Activated T-helper 1 cell treated with anti-CD3 and anti-CD28 coated beads, Interleukin-12 subunit alpha, Interleukin-12 subunit beta, Interleukin-2, Interleukin-4 antibody, amounts not matched to agents 30 ng/mL and 10 ng/mL and 1 ng/mL, durations not matched to agents 14 hours and 24 hours and 36 hours (primary cell): ENCODE data around the gene ZYX. TPM values are rescaled to one million over a fixed set of nuclear protein-coding genes. Genes with fewer than 3 reads are reported as not detected.

Experiments used
- DNase-seq: peaks from one replicate; pipeline ENCODE4 v3.0.0; 2021; ENCODE audit warnings: low spot score
- H3K27ac Mint-ChIP-seq: one replicate; pipeline ENCODE4 v1.8.0; 2021; ENCODE audit warnings: mild to moderate bottlenecking, mixed read lengths
- H3K27me3 Mint-ChIP-seq: one replicate; pipeline ENCODE4 v1.8.0; 2022; ENCODE audit warnings: mild to moderate bottlenecking, moderate library complexity, mixed read lengths; ENCODE audit not compliant: insufficient read depth
- H3K36me3 Mint-ChIP-seq: one replicate; pipeline ENCODE4 v1.8.0; 2021; ENCODE audit warnings: low read depth, mixed read lengths
- H3K4me1 Mint-ChIP-seq: one replicate; pipeline ENCODE4 v1.8.0; 2021; ENCODE audit warnings: low read depth, mixed read lengths
- H3K4me3 Mint-ChIP-seq: one replicate; pipeline ENCODE4 v1.8.0; 2021; ENCODE audit warnings: mild to moderate bottlenecking, moderate library complexity, mixed read lengths
- H3K9me3 Mint-ChIP-seq: one replicate; pipeline ENCODE4 v1.8.0; 2021; ENCODE audit warnings: mixed read lengths
- intact Hi-C: fragments of 100-400 bp; cut with micrococcal nuclease; formaldehyde crosslinking; loops from one replicate; pipeline ENCODE4 v1.15.1; 2024
- total RNA-seq: library from RNA; stranded (reverse); gene quantifications from 2 replicates; pipeline ENCODE4 v1.2.3, GENCODE V29; 2022

The ZYX gene
- total RNA-seq, 1 donor from 2014 or later: 78.8 TPM

DNA sequence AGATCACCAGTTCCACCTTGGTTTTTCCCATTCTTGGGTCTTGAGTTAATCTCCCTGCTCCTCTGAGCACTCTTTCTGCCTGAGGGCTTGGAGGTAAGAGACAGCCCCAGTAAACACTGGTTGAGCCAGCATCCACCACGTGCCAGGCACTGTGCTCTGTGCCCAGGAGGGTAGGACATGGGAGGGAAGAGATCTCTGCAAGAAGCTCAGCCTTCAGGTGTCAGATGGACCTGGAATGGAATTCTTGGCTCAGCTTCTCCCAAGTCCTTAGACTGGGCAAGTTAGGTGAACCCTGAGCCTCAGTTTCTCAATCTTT is 2.5 kb downstream of the ZYX start:
- DNase-seq: no peak
- no peaks in the 10 kb centered on the region for H3K9me3 Mint-ChIP-seq
- H3K27ac Mint-ChIP-seq: no peak overlapping the region
- no peaks in the 10 kb centered on the region for H3K27me3 Mint-ChIP-seq
- no peak overlapping the region for H3K4me3 Mint-ChIP-seq
- intact Hi-C loops: loop anchor here (5.0 kb wide), 2 partner anchors 109 to 121 kb away; partner anchors contain the start of gene GSTK1
- H3K4me1 Mint-ChIP-seq: peaks cover 24% of the 10 kb centered on the region
- H3K36me3 Mint-ChIP-seq: no peaks in the 10 kb centered on the region

- peaks cover 3% of the 10 kb centered on the region for H3K36me3 Mint-ChIP-seq
- DNase-seq: no peak
- no peak overlapping the region for H3K27ac Mint-ChIP-seq
- H3K4me1 Mint-ChIP-seq: peaks cover 21% of the 10 kb centered on the region
- intact Hi-C loops: loop anchor here (5.0 kb wide), 2 partner anchors 108 to 122 kb away; partner anchors contain the start of gene GSTK1
- H3K27me3 Mint-ChIP-seq: no peaks in the 10 kb centered on the region
- no peaks in the 10 kb centered on the region for H3K9me3 Mint-ChIP-seq
- no peak overlapping the region for H3K4me3 Mint-ChIP-seq
Measured at GRCh38 chr7:143384148-143384547, 3.0 kb downstream of the ZYX start.

DNA sequence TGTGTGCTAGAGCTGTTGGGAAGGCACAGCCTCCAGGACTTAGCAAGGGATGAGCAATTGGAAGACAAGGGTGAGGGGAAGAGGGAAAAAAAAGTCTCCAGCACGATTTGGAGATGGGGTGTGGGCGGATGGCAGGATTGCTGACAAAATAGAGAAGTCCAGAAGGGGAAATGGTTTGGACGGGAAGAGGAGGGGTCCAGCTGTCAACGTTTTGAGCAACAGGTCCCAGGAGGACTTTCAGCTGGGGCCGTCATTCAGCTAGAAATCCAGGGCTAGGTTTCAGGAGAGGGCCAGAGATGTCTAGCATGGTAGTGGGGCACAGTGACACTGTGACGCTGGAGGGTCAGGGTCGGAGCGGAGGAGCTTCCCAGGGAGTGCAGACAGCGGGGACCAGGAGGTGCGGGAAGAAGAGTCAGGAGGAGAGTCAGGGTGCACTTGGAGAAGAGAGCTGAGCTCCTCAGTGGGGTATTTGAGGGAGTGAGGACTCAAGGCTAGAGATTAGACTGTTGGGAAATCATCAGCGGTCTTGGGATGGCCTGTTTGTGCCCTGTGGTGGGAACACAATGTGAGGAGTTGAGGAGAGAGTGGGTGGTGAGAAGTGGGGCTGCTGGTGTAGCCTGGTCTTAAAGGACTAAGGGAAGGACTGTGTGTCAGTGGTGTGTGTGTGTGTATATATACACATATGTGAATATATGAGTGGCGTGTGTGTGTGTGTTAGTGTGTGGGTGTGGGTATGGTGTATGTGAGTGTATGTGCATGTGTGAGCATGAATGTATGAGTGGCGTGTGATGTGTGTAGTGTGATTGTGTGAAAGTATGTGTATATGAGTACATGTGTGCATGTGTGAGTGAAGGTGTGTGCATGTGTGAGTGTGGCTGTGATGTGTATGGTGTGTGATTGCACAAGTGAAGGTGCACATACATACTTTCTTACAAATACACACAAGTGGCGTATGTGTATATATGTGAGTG is 3.8 kb downstream of the ZYX start:
- no peaks in the 10 kb centered on the region for H3K27me3 Mint-ChIP-seq
- H3K9me3 Mint-ChIP-seq: no peaks in the 10 kb centered on the region
- H3K27ac Mint-ChIP-seq: no peak overlapping the region
- no peak overlapping the region for H3K4me3 Mint-ChIP-seq
- intact Hi-C loops: loop anchor here (5.0 kb wide), 2 partner anchors 107 to 123 kb away; partner anchors contain the start of gene GSTK1
- no peak for DNase-seq
- peaks cover 10% of the 10 kb centered on the region for H3K36me3 Mint-ChIP-seq
- peaks cover 21% of the 10 kb centered on the region for H3K4me1 Mint-ChIP-seq

DNA sequence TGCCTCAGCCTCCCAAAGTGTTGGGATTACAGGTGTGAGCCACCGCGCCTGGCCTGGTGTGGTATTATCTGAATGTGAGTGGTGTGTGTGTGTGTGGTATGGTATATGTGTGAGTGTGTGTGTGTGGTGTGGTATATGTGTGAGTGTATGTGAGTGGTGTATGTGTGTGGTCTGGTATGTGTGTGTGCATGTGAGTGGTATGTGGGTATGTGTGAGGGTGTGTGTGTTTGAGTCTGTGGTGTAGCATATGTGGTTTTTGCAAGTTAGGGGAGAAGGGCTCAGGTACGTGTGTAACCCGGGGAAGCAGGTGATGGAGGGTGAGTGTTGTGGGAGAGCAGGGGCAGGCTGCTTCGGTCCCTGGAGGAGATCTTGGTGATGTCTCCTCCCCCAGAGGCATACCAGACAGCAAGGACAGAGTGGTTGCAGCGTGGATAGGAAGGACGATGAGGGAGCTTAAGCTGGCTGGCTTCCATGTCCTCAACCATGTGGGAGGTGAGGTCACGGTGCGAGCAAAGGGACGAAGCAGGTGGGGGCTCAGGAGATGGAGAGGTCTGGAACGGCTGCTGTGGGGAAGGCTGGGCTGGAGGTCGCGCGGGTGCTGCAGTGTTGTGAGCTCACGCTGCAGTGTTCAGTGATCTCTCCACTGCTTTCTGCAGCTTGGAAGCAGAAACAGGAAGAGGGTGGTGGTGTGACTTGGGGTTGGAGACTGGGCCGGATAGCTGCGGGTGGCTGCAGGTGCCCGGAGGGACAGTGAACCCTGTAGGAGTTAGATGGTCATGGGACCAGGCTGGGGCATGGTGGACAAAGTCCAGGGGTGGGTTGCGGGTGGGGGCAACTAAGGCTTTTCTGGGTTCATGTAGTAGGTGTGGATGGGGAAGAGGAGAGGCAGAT is 5.0 kb downstream of the ZYX start:
- peaks cover 20% of the 10 kb centered on the region for H3K4me1 Mint-ChIP-seq
- intact Hi-C loops: no loop called here
- H3K36me3 Mint-ChIP-seq: peaks cover 13% of the 10 kb centered on the region

GRCh38 chr7:143387156-143387975 is 6.2 kb downstream of the ZYX start:
- Mint-ChIP-seq H3K27me3 (no peaks in the 10 kb centered on the region), H3K27ac (no peak overlapping the region), H3K9me3 (no peaks in the 10 kb centered on the region), H3K4me3 (no peak overlapping the region), H3K36me3 (peaks cover 16% of the 10 kb centered on the region), H3K4me1 (peaks cover 19% of the 10 kb centered on the region)
- intact Hi-C loops: no loop called here
- no peak for DNase-seq

More for the DNA sequence above, 5.0 kb downstream of the ZYX start:
- no peaks in the 10 kb centered on the region for H3K9me3 Mint-ChIP-seq
- H3K27ac Mint-ChIP-seq: no peak overlapping the region
- no peaks in the 10 kb centered on the region for H3K27me3 Mint-ChIP-seq
- no peak overlapping the region for H3K4me3 Mint-ChIP-seq
- DNase-seq: peak; percentile 47

GRCh38 chr7:143388051-143388450 is 6.9 kb downstream of the ZYX start:
- H3K27me3 Mint-ChIP-seq: no peaks in the 10 kb centered on the region
- H3K4me3 Mint-ChIP-seq: no peak overlapping the region
- no peaks in the 10 kb centered on the region for H3K9me3 Mint-ChIP-seq
- no peak overlapping the region for H3K27ac Mint-ChIP-seq
- DNase-seq: no peak
- H3K36me3 Mint-ChIP-seq: peaks cover 19% of the 10 kb centered on the region
- H3K4me1 Mint-ChIP-seq: peaks cover 12% of the 10 kb centered on the region
- intact Hi-C loops: no loop called here

DNA sequence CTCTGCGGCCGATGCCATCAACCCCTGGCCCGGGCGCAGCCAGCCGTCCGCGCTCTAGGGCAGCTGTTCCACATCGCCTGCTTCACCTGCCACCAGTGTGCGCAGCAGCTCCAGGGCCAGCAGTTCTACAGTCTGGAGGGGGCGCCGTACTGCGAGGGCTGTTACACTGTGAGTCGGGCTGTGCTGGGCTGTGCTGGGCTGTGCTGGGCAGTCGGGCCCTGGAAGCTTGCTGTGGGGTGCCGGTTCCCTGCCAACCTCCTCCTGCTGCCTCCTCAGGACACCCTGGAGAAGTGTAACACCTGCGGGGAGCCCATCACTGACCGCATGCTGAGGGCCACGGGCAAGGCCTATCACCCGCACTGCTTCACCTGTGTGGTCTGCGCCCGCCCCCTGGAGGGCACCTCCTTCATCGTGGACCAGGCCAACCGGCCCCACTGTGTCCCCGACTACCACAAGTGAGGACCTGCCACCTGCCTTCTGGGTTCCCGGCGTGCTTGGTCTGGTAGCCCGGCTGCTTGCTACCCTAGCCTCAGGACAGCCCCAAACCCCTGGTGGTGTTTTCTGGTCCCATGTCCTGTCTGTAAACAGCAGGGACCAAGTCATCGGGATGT is 7.5 kb downstream of the ZYX start:
- H3K36me3 Mint-ChIP-seq: peaks cover 21% of the 10 kb centered on the region
- H3K4me3 Mint-ChIP-seq: no peak overlapping the region
- H3K27me3 Mint-ChIP-seq: no peaks in the 10 kb centered on the region
- H3K4me1 Mint-ChIP-seq: peaks cover 11% of the 10 kb centered on the region
- H3K27ac Mint-ChIP-seq: no peak overlapping the region
- no peaks in the 10 kb centered on the region for H3K9me3 Mint-ChIP-seq
- intact Hi-C loops: no loop called here
- DNase-seq: no peak

DNA sequence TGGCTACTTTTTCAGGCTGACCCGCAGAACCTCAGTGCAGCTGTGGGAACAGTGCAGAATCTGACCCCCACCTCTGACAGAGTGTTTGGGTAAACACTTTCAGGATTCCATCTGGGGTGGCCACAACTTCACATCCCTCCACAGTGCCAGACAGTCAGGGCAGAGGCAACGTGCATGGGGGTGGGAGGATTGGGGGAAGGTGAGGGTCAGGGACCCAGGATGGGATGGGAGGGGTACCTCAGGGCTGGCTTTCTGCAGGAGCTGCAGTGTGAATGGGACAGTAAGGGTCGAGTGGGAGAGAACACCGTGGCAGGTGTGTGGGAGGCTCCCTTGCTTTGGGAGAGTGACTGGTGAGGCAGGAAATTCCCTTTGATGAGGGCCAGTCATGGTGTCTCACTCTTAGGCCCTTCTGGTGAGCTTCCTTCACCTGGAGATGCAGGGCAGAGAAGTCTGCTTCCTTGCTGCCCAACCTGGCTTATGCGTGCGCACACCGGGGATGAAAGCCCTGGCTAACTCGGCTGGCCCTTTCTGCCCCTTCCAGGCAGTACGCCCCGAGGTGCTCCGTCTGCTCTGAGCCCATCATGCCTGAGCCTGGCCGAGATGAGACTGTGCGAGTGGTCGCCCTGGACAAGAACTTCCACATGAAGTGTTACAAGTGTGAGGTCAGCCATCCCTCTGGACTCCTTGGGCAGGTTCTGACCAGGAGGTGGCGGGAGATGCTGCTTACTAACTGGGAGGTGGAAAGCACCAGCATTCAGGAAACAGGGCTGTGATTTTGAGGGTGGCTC is 8.4 kb downstream of the ZYX start:
- no peaks in the 10 kb centered on the region for H3K9me3 Mint-ChIP-seq
- intact Hi-C loops: no loop called here
- H3K27ac Mint-ChIP-seq: peak overlapping the region; percentile 31
- peaks cover 11% of the 10 kb centered on the region for H3K4me1 Mint-ChIP-seq
- H3K27me3 Mint-ChIP-seq: no peaks in the 10 kb centered on the region
- no peak for DNase-seq
- H3K4me3 Mint-ChIP-seq: no peak overlapping the region
- peaks cover 23% of the 10 kb centered on the region for H3K36me3 Mint-ChIP-seq

- DNase-seq: no peak
- peaks cover 24% of the 10 kb centered on the region for H3K36me3 Mint-ChIP-seq
- no peak overlapping the region for H3K27ac Mint-ChIP-seq
- H3K4me1 Mint-ChIP-seq: peaks cover 15% of the 10 kb centered on the region
- H3K9me3 Mint-ChIP-seq: no peaks in the 10 kb centered on the region
- H3K27me3 Mint-ChIP-seq: no peaks in the 10 kb centered on the region
- H3K4me3 Mint-ChIP-seq: no peak overlapping the region
- intact Hi-C loops: no loop called here
Measured at GRCh38 chr7:143390104-143390772, 9.1 kb downstream of the ZYX start.

GRCh38 chr7:143390773-143391317 is 9.7 kb downstream of the ZYX start:
- intact Hi-C loops: no loop called here
- H3K4me3 Mint-ChIP-seq: no peak overlapping the region
- H3K9me3 Mint-ChIP-seq: no peaks in the 10 kb centered on the region
- no peak for DNase-seq
- peaks cover 24% of the 10 kb centered on the region for H3K36me3 Mint-ChIP-seq
- H3K27ac Mint-ChIP-seq: no peak overlapping the region
- H3K4me1 Mint-ChIP-seq: peaks cover 17% of the 10 kb centered on the region
- no peaks in the 10 kb centered on the region for H3K27me3 Mint-ChIP-seq
